C4-2B (cell line): ENCODE data around the gene HDAC4.

Experiments
- ZFX ChIP-seq: fragments of 450-650 bp; IDR thresholded peaks from 2 replicates; pipeline ENCODE4 v1.6.1; 2017
- TF ChIP-seq, protein P1 (sequence below): fragments of 450-650 bp; conservative IDR thresholded peaks from 2 replicates; pipeline ENCODE4 v1.5.1; 2017; ENCODE audit warnings: mild to moderate bottlenecking

GRCh38 chr2:239385096-239386000 is 15.5 kb downstream of the HDAC4 start:
- TF ChIP-seq, protein P1, sequence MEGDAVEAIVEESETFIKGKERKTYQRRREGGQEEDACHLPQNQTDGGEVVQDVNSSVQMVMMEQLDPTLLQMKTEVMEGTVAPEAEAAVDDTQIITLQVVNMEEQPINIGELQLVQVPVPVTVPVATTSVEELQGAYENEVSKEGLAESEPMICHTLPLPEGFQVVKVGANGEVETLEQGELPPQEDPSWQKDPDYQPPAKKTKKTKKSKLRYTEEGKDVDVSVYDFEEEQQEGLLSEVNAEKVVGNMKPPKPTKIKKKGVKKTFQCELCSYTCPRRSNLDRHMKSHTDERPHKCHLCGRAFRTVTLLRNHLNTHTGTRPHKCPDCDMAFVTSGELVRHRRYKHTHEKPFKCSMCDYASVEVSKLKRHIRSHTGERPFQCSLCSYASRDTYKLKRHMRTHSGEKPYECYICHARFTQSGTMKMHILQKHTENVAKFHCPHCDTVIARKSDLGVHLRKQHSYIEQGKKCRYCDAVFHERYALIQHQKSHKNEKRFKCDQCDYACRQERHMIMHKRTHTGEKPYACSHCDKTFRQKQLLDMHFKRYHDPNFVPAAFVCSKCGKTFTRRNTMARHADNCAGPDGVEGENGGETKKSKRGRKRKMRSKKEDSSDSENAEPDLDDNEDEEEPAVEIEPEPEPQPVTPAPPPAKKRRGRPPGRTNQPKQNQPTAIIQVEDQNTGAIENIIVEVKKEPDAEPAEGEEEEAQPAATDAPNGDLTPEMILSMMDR = no peak
- no peak for TF ChIP-seq ZFX
